Caco-2 (cell line): ENCODE data around the gene TGOLN2. TPM values are rescaled to one million over a fixed set of nuclear protein-coding genes. Genes with fewer than 3 reads are reported as not detected.

ENCODE experiments used
- BruUV-seq: library from RNA; stranded (reverse); fragments of 400-500 nt; replicated peaks from 2 replicates; lab custom pipeline; 2021; lab: Mats Ljungman, UMichigan
- CTCF ChIA-PET: fragments of 300-600 bp; sonication (Branson Sonifier 250); formaldehyde crosslinking; loops from one replicate; lab custom pipeline; 2022; ENCODE audit warnings: antibody characterized with exemption; lab: Charles Lee
- POLR2A ChIA-PET: fragments of 300-600 bp; sonication (Branson Sonifier 250); formaldehyde crosslinking; loops from one replicate; lab custom pipeline; 2022; ENCODE audit warnings: antibody characterized with exemption; lab: Charles Lee
- DNase-seq, 2 experiments: peaks; one replicate each; pipeline versions ENCODE4 v3.0.0 to v3.0.0-alpha.2; 2020 to 2022
- H3K27me3 ChIP-seq: replicated peaks from 2 replicates; pipeline ENCODE4 v1.6.0; 2011; ENCODE audit warnings: low read length; ENCODE audit not compliant: control insufficient read depth, insufficient read depth
- H3K36me3 ChIP-seq: 2 replicates; pipeline ENCODE4 v1.5.1; 2011; ENCODE audit warnings: low read length; ENCODE audit not compliant: control insufficient read depth, insufficient read depth
- H3K4me1 ChIP-seq: fragments of 250-450 bp; sonication (Bioruptor Pico); 2 replicates; pipeline ENCODE4 v1.5.1; 2020; ENCODE audit warnings: mild to moderate bottlenecking
- H3K4me3 ChIP-seq: 2 replicates; pipeline ENCODE4 v1.5.1; 2011; ENCODE audit warnings: low read depth, mild to moderate bottlenecking, control low read depth, low read length
- H3K9me3 ChIP-seq: fragments of 250-450 bp; sonication (Bioruptor Pico); 2 replicates; pipeline ENCODE4 v1.5.1; 2020; ENCODE audit warnings: mild to moderate bottlenecking, moderate library complexity
- H3K27ac Mint-ChIP-seq: one replicate; pipeline ENCODE4 v1.8.0; 2022; ENCODE audit warnings: mixed read lengths; ENCODE audit not compliant: unreplicated experiment
- H3K27me3 Mint-ChIP-seq: one replicate; pipeline ENCODE4 v1.8.0; 2022; ENCODE audit warnings: mixed read lengths; ENCODE audit not compliant: insufficient read depth, unreplicated experiment
- H3K36me3 Mint-ChIP-seq: one replicate; pipeline ENCODE4 v1.8.0; 2022; ENCODE audit warnings: mild to moderate bottlenecking, mixed read lengths; ENCODE audit not compliant: insufficient read depth, unreplicated experiment
- H3K4me1 Mint-ChIP-seq: one replicate; pipeline ENCODE4 v1.8.0; 2022; ENCODE audit warnings: low read depth, mixed read lengths; ENCODE audit not compliant: unreplicated experiment
- H3K4me3 Mint-ChIP-seq: one replicate; pipeline ENCODE4 v1.8.0; 2022; ENCODE audit warnings: mild to moderate bottlenecking, moderate library complexity, mixed read lengths; ENCODE audit not compliant: unreplicated experiment
- H3K9me3 Mint-ChIP-seq: one replicate; pipeline ENCODE4 v1.8.0; 2022; ENCODE audit warnings: mixed read lengths; ENCODE audit not compliant: unreplicated experiment
- CTCF ChIP-seq, 2 experiments: fragments of 200-600 bp in 1 of 2; IDR thresholded peaks; 1 replicate in 1 of 2; 2 replicates in 1 of 2; pipeline versions ENCODE4 v1.5.1 to v1.8.0; 2011 to 2022; ENCODE audit warnings: antibody characterized with exemption in 1 of 2, control low read depth in 1 of 2, inconsistent platforms in 1 of 2, low read depth in 1 of 2, low read length in 1 of 2, mild to moderate bottlenecking in 1 of 2, moderate library complexity in 1 of 2; ENCODE audit not compliant: insufficient read depth in 1 of 2, severe bottlenecking in 1 of 2, unreplicated experiment in 1 of 2
- intact Hi-C: fragments of 100-400 bp; cut with micrococcal nuclease; formaldehyde crosslinking; loops from one replicate; pipeline ENCODE4 v1.10.0; 2022; ENCODE audit not compliant: unreplicated experiment
- total RNA-seq: library from RNA; stranded (reverse); gene quantifications from 2 replicates; pipeline ENCODE4 v1.2.3, GENCODE V29; 2022

Gene TGOLN2
- total RNA-seq, 1 experiment from 2014 or later = 119 TPM

DNA sequence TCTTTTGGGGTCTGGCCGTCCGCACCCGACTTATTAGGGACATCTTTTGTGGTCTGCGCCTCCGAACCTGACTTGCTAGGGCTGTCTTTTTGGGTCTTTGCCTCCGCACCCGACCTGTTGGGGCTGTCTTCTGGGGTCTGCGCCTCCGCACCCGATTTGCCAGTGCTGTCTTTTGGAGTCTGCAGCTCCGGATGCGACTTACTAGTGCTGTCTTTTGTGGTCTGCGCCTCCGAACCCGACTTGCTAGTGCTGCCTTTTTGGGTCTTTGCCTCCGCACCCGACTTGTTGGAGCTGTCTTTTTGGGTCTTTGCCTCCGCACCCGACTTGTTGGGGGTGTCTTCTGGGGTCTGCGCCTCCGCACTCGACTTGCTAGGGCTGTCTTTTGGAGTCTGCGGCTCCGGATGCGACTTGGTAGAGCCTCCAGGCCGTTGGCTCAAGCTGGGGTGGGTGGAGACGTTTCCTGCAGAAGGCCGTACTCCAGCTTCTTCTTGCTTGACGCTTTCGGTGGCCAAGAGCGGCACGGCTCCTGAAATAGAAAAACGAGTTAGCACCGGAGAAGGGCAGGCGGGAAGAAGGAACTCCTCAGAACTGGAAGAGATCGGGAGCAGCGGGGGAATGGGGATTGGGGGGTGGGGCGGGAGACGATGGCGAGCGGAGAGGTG is 498 bp downstream of the TGOLN2 start:
- peaks cover 25% of the 10 kb centered on the region for H3K4me1 ChIP-seq
- no peaks in the 10 kb centered on the region for H3K9me3 ChIP-seq
- intact Hi-C loops = loop anchor here (5.0 kb wide), 1 partner anchor 210 kb away; the partner anchor contains the start of gene MAT2A
- Mint-ChIP-seq H3K9me3 (peaks cover 7% of the 10 kb centered on the region), H3K4me3 (peak overlapping the region; percentile 86), H3K36me3 (peaks cover 53% of the 10 kb centered on the region), H3K4me1 (peaks cover 22% of the 10 kb centered on the region), H3K27ac (peak overlapping the region; percentile 97), H3K27me3 (no peaks in the 10 kb centered on the region)
- DNase-seq = peak in 1 of 2 experiments; percentile 36
- ChIA-PET POLR2A (interaction anchor here (0.6 to 2.5 kb wide), 6 partner anchors 9 to 216 kb away, joined by 3 to 18 read pairs (median 8); partner anchors contain the start of genes ELMOD3, MAT2A, RETSAT and SH2D6), CTCF (interaction anchor here (0.7 to 1.2 kb wide), 2 partner anchors 27 to 278 kb away, joined by 3 to 4 read pairs; partner anchors contain the start of gene ELMOD3)
- H3K36me3 ChIP-seq = peaks cover 5% of the 10 kb centered on the region; the same call in 1 of the 2 replicates
- peak overlapping the region; percentile 93 for H3K4me3 ChIP-seq
- BruUV-seq = no TSS peak
- H3K27me3 ChIP-seq = no peaks in the 10 kb centered on the region
- no peak for TF ChIP-seq CTCF (IDR thresholded peaks at IDR 0.05; ENCODE audit: insufficient read depth in 1 of 2, low read depth in 1 of 2, low read length in 1 of 2, severe bottlenecking in 1 of 2, unreplicated experiment in 1 of 2)

DNA sequence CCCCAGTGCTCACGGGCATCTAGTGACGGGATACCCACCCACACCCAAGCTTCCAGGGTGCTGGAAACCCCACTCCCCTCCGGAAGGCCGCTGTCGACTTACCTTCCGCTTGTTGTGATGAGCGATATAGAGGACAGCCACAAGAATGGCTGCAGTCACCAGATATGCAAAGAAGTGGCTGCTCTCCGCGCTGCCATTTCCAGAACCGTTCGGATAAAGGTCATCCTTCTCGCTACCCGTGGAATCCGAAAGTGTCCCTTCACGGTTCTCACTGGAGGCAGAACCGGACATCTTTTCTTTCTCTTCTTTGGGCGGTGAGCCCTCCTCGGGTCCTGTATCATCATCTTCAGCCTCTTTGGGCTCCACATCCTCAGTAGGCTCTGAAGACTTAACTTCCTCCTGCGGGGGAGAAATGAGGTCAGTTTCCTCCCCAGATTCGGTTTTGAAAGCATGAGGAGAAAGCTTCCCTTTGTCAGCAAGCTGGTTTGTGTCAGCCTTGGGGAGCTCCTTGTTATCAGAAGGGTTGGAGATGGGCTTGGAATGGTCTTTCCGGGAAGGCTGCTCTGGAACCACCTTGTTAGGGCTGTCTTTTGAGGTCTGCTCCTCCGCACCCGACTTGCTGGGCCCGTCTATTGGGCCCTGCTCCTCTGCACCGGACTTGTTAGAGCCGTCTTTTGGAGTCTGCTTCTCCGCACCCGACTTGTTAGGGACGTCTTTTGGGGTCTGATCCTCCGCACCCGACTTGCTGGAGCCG is 1.2 kb downstream of the TGOLN2 start:
- CTCF ChIA-PET = interaction anchor here (0.7 kb wide), 1 partner anchor 278 kb away, joined by 3 read pairs; no protein-coding TSS in a partner anchor
- peaks cover 22% of the 10 kb centered on the region for H3K4me1 Mint-ChIP-seq
- Histone ChIP-seq H3K4me1 (peaks cover 25% of the 10 kb centered on the region), H3K9me3 (no peaks in the 10 kb centered on the region), H3K36me3 (peaks cover 5% of the 10 kb centered on the region; the same call in 1 of the 2 replicates), H3K27me3 (no peaks in the 10 kb centered on the region), H3K4me3 (peak overlapping the region; percentile 93)
- no peak for TF ChIP-seq CTCF (IDR thresholded peaks at IDR 0.05; ENCODE audit: insufficient read depth in 1 of 2, low read depth in 1 of 2, low read length in 1 of 2, severe bottlenecking in 1 of 2, unreplicated experiment in 1 of 2)
- TSS peak; percentile 35 for BruUV-seq
- H3K36me3 Mint-ChIP-seq = peaks cover 60% of the 10 kb centered on the region
- POLR2A ChIA-PET = interaction anchor here (0.5 to 2.5 kb wide), 6 partner anchors 8 to 215 kb away, joined by 3 to 18 read pairs (median 6); partner anchors contain the start of genes ELMOD3, RETSAT and SH2D6
- no peak for DNase-seq
- peak overlapping the region; percentile 97 for H3K27ac Mint-ChIP-seq
- intact Hi-C loops = loop anchor here (5.0 kb wide), 1 partner anchor 211 kb away; the partner anchor contains the start of gene MAT2A
- H3K4me3 Mint-ChIP-seq = peak overlapping the region; percentile 86
- no peaks in the 10 kb centered on the region for H3K27me3 Mint-ChIP-seq
- H3K9me3 Mint-ChIP-seq = peaks cover 7% of the 10 kb centered on the region

DNA sequence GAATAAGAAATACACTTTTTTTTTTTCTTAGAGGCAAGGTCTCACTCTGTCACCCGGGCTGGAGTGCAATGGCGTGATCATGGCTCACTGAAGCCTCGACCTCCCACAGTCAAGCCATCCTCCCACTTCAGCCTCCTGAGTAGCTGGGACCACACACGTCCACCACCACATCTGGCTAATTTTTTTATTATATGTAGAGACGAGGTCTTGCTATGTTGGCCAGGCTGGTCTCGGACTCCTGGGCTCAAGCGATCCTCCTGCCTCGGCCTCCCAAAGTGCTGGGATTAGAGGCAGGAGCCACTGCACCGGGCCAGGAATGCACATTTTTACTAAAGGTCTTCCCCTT is 2.4 kb downstream of the TGOLN2 start:
- no TSS peak for BruUV-seq
- POLR2A ChIA-PET = interaction anchor here (0.5 to 1.0 kb wide), 3 partner anchors 186 to 236 kb away, joined by 3 to 5 read pairs (median 4); partner anchors contain the start of genes GGCX and MAT2A
- H3K9me3 ChIP-seq = no peaks in the 10 kb centered on the region
- H3K4me3 ChIP-seq = peak overlapping the region; percentile 16; the same call in 1 of the 2 replicates
- Mint-ChIP-seq H3K9me3 (peaks cover under 1% of the 10 kb centered on the region), H3K4me3 (peak overlapping the region; percentile 86), H3K36me3 (peaks cover 67% of the 10 kb centered on the region), H3K27ac (peak overlapping the region; percentile 71), H3K4me1 (peaks cover 22% of the 10 kb centered on the region), H3K27me3 (no peaks in the 10 kb centered on the region)
- intact Hi-C loops = loop anchor here (1.0 to 5.0 kb wide), 4 partner anchors 29 to 212 kb away; partner anchors contain the start of genes ELMOD3, MAT2A and RETSAT
- H3K4me1 ChIP-seq = peaks cover 25% of the 10 kb centered on the region
- no peak for TF ChIP-seq CTCF (IDR thresholded peaks at IDR 0.05; ENCODE audit: insufficient read depth in 1 of 2, low read depth in 1 of 2, low read length in 1 of 2, severe bottlenecking in 1 of 2, unreplicated experiment in 1 of 2)
- CTCF ChIA-PET = no interaction called here
- no peaks in the 10 kb centered on the region for H3K27me3 ChIP-seq
- no peak for DNase-seq
- H3K36me3 ChIP-seq = peaks cover 5% of the 10 kb centered on the region; the same call in 1 of the 2 replicates
